Urothelium cell line (cell line): ENCODE data around the gene MXRA7.
"Not testable (repeated sequence)": the region's sequence is repeated elsewhere in the genome, so short reads cannot be mapped to it uniquely, and the experiment has no call there.

Source experiments
- DNase-seq: peaks from one replicate; pipeline ENCODE4 v3.0.0; 2011; ENCODE audit warnings: low spot score, mixed read lengths
- FAIRE-seq: peaks from 2 replicates; lab custom pipeline; 2011; peaks lifted over from hg19 to GRCh38; lab: Jason Lieb, UNC

MXRA7 gene

GRCh38 chr17:76654408-76654807 lies 56.4 kb downstream of the MXRA7 start:
- FAIRE-seq (no peak), DNase-seq (no peak)

- no peak for DNase-seq
- no peak for FAIRE-seq
Observed at GRCh38 chr17:76650504-76650903, 60.3 kb downstream of the MXRA7 start.

- no peak for FAIRE-seq
- DNase-seq, result no peak
Observed at GRCh38 chr17:76646712-76647111, 64.1 kb downstream of the MXRA7 start.

GRCh38 chr17:76645481-76645880 lies 65.3 kb downstream of the MXRA7 start:
- FAIRE-seq (no peak), DNase-seq (no peak)

- DNase-seq (no peak), FAIRE-seq (no peak)
Observed at GRCh38 chr17:76644995-76645394, 65.8 kb downstream of the MXRA7 start.

- DNase-seq (no peak), FAIRE-seq (no peak)
Observed at GRCh38 chr17:76643553-76644148, 67.1 kb downstream of the MXRA7 start, which contains the start of gene ST6GALNAC1. TSS of gene ST6GALNAC1 (minus strand) at chr17:76643757. CDS start at chr17:76643638, 119 bp downstream.

GRCh38 chr17:76642994-76643393 lies 67.8 kb downstream of the MXRA7 start:
- FAIRE-seq (no peak), DNase-seq (no peak)

- no peak for DNase-seq
Observed at GRCh38 chr17:76642032-76642561, 68.7 kb downstream of the MXRA7 start.

GRCh38 chr17:76641501-76641900 lies 69.3 kb downstream of the MXRA7 start:
- FAIRE-seq (no peak), DNase-seq (peak; percentile 52)

More at GRCh38 chr17:76642032-76642561, 68.7 kb downstream of the MXRA7 start:
- FAIRE-seq, result no peak

- FAIRE-seq (no peak), DNase-seq (no peak)
Observed at GRCh38 chr17:76640550-76641380, 70.0 kb downstream of the MXRA7 start.

- no peak for DNase-seq
- no peak for FAIRE-seq
Observed at GRCh38 chr17:76638263-76638662, 72.5 kb downstream of the MXRA7 start.

- not testable (repeated sequence) for DNase-seq, FAIRE-seq
Observed at GRCh38 chr17:76636486-76637206, 74.1 kb downstream of the MXRA7 start.

GRCh38 chr17:76635659-76636360 lies 75.0 kb downstream of the MXRA7 start:
- DNase-seq, result no peak
- FAIRE-seq, result no peak

- DNase-seq, result no peak
- no peak for FAIRE-seq
Observed at GRCh38 chr17:76635039-76635438, 75.7 kb downstream of the MXRA7 start.

- no peak for DNase-seq
Observed at GRCh38 chr17:76633628-76634328, 77.0 kb downstream of the MXRA7 start.

GRCh38 chr17:76631821-76632565 lies 78.8 kb downstream of the MXRA7 start:
- peak; percentile 44 for FAIRE-seq

More at GRCh38 chr17:76633628-76634328, 77.0 kb downstream of the MXRA7 start:
- FAIRE-seq, result no peak

GRCh38 chr17:76630151-76630550 lies 80.6 kb downstream of the MXRA7 start:
- no peak for DNase-seq

More at GRCh38 chr17:76631821-76632565, 78.8 kb downstream of the MXRA7 start:
- no peak for DNase-seq

More at GRCh38 chr17:76630151-76630550, 80.6 kb downstream of the MXRA7 start:
- no peak for FAIRE-seq
